NCI-H2107 (cell line): ENCODE data around the gene BAZ2A.
"Not testable (repeated sequence)": the region's sequence is repeated elsewhere in the genome, so short reads cannot be mapped to it uniquely, and the experiment has no call there.

ENCODE experiments used
- DNase-seq: peaks from one replicate; lab custom pipeline; 2025; lab: John Stamatoyannopoulos, UW

BAZ2A gene

DNA sequence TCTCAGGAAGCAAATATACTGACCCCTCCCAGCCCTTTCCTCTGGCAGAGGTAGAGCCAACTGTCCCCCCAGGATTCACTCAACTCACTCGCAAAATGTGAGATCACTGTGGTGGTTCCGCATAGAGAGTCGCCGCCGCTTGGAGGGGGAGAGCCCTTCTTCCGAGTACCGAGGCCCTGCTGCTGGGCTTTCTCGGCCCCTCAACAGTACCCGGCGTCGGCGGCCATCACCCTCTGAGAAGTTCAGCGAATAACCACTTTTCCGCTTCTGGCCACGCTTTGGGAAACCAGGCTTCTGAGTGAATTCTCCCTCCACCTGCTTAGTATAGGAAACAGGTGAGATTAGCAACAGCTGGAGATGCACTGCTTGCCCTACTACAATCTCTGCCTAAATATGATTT is 31.1 kb downstream of the BAZ2A start:
- no peak for DNase-seq

DNA sequence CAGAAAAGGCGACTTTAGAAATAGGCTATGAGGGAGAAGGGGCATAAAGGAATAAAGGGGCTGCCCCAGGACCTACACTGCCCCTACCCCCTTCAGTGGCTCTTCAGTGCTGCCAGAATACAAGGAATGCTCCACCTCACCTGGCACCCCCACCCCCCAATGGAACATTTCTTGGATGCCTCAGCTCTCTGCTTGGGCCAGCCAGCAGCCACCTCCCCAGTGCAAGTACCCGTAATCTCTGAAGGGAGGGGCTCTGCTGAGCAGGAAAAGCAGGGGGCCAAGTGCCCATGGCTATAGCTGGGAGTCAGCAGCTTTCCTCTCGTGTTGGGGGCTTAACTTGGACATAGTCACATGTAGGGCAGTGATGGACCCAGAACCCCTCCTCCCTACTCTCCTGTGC is 33.3 kb downstream of the BAZ2A start:
- no peak for DNase-seq

DNA sequence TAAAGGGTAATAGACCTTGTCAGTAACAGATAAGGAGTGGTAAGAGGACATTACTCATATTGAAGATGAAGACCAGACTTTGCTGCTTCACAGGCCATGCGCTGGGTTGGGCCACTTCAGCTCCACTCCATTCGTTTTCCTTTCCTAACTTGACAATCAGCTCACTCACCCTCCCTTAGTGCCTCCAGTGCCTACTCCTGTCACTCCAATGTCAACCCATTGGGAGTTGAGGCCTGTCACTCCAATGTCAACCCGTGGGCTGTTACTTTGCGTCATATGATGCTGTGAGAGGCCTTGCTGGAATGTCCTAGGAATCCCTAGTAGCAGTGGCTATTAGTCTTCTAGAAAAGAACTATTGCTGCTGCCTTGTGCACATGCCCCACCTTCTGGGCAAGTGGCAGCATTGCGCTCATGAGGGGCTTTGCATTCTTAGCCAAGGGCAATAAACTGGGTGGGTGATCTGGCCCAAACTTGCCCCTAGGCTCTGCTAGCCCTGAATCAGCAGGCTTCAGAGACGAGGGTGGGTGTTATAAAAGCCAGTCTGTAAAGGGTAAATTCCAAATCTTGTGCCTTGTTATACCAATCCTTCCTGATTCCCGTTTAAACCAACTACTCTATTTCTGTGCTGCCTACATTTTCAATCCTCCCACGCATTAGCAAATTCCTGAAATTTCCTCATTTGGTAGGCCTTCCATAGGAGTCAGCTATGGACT is 36.1 kb downstream of the BAZ2A start:
- DNase-seq: peak; percentile 59

DNA sequence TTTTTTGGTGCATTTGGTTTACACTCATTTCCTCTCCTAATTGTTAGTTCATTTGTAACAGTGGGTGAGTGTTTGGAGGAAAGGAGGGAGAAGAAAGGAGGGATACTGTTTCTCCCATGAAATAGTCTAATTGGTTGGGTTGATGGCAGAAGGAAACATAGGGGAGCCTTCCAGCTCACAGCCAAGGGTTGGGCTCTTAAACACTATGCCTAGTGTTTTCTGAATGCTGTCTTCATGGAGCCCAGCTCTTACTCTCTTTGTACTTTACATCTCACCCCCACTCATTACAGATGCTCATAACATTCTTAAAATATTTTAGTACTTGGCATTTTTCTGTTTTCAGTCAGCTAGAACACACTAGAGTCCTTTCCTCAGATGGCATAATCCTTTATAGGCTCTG is 38.2 kb downstream of the BAZ2A start:
- no peak for DNase-seq

DNA sequence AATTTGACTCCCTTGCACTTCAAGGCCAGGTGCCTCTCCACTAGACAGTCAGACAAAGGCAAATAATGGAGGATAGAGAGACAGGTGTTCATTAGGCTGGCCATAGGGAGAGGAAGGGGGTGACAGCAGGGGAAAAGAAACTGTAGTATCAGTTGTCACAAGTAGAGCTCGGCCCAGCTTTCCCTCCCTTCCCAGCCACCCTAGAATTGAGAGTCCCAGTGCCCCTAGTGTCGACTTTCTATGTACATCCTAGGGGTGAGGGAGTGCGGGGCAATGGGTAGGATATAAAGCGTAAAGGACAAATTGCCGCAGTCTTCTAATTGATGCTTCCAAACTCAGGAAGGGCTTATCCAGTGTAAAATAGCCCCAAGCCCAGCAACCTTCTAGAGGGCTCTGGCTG is 39.0 kb downstream of the BAZ2A start:
- DNase-seq: peak; percentile 89

DNA sequence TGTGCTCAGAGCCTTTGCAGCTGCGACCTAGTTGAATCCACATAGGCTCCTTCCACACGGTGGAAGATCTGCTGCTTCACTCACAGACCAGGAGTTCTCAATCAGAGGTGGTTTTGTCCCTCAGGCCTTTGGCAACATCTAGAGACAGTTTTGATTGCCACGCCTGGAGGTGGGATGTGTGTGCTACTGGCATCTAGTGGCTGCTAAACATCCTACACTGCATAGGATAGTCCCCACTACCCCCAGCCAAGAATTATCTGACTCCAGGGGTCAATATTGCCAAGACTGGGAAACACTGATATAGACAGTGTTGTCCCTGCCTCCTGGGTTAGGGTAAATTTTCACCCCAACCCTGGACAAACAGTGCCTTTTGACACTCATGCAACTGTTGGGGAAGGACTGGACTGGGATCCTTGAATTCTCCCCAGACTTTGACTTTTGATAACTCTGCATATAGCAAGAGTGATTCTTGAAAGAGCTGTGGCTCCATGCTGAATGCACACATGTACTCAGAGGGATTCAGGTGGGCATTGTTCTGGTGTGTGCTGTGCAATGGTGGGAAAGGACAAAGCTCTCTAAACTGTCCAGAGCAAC is 39.8 kb downstream of the BAZ2A start:
- no peak for DNase-seq

DNA sequence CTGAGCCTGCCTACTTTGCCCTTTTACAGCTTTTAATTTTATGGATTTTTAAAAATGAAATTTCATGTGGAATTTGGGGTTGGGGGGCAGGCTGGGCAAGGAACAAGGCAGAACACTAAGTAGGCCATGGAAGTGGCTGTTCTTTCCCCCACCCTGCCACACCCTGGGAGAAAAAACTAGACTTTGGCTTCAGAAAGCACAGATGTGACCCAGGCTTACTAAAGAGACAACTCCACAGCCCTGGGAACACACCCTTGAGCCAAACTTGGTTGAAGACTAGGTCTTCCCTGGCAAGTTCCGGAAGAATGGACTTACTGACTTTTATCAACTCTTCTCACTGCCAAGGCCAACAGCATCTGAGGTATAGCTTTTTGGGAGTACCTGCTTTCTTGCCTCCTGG is 40.3 kb downstream of the BAZ2A start:
- no peak for DNase-seq

DNA sequence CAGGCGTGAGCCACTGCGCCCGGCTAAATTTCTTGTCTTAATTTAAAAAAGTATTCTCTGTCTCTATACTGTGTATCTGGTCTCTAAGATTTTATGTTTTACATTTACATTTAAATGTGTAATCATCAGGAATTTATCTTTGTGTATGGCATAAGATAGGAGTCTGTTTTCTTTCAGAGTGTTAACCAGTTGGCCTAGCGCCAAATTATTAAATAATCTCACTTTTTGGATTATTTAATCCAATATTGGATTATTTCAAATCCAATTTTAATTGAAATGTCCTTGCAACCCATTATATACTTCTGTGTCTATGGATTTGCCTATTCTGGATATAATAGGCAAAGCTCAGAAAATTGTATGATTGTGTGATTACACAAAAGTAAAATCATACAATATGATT is 45.0 kb downstream of the BAZ2A start:
- DNase-seq: no peak

DNA sequence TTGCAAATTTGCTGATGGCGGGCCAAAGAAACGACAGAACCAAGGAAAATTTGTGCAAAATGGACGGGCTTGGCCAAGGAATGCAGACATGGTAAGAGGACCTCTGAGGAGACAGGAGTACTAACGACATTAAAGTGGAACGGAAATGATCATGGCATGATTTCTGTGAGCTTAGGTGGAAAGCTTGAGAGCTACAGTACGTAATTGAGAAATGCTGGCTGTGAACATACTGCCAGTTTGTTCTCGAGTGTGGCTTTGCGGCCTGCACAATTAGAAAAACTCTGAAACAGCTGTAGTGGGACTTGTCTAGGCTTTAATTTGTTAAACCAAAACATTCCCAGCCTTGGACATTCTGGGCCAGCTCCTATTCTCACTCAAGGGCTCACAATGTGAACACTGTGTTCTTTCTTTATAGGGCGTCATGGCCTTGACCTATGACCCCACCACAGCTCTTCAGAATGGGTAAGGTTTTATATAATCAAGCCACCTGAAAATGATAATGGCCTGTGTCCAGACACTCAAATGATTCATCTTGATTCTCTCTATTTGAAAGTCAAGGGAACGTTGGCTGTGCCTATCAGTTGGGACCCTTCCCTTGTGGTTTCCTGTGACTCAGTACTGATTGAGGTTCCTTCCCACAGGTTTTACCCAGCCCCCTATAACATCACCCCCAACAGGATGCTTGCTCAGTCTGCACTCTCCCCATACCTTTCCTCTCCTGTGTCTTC is 48.5 kb downstream of the BAZ2A start:
- DNase-seq: no peak

DNA sequence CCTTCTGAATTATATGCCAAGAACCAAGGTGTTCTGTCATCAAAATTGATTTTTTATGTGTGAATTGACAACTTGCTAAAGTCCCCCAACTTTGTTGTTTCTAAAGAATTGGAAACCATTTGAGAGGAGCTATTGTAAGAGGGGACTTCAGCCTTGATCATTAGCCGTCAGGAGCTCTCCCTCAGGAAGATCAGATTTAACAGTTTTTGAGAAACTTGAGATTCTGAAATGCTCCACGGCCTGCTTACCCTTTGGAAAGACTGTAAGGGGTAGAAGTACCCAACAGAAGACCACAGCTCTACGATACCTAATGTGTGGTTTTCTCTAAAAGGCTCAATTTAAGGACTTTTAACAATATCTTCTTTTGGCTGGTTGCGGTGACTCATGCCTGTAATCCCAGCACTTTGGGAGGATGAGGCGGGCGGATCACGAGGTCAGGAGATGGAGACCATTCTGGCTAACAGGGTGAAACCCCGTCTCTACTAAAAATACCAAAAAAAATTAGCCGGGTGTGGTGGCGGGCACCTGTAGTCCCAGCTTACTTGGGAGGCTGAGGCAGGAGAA is 51.1 kb downstream of the BAZ2A start:
- no peak for DNase-seq

DNA sequence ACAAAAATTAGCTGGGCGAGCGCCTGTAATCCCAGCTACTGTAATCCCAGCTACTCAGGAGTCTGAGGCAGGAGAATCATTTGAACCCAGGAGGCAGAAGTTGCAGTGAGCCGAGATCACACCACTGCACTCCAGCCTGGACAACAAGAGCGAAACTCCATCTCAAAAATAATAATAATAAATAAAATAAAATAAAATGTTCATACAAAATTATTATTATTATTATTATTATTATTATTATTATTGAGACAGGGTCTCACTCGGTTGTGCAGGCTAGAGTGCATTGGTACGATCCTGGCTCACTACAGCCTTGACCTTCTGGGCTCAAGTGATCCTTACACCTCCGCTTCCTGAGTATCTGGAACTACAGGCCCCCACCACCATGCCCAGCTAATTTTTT is 52.9 kb downstream of the BAZ2A start:
- not testable (repeated sequence) for DNase-seq

DNA sequence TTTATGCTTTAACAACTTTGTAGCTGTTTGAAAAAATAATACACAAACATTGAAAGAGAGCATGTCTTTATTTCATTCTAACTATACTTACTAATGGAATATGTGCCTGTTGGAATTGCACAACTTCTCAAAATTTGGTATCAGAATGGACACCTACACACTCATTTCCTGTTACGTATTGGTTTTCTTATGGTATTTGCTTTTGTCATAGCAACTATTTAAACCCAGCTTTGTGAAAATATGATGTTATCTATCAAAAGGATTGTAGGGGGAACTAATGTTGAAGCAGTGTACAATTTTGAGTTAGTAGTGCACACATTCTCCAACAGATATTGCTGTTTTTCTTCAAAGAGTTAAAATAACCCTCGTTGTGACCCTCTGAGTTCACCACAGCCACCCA is 55.9 kb downstream of the BAZ2A start:
- no peak for DNase-seq

DNA sequence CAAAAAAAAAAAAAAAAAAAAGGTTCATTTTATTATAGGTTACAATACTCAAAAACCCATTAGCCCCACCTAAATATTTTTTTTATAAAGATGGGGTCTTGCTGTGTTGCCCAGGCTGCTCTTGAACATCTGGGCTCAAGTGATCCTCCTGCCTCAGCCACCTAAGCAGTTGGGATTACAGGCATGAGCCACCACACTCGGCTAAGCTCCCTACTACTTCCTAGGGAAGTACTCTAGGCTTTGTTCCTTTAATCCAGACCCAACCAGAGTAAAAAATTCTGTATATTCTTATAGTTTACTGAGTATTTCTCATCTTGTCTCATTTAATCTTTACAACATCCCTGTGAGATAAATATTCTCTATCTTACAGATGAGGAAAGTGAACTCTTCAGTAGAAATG is 57.8 kb downstream of the BAZ2A start:
- no peak for DNase-seq

DNA sequence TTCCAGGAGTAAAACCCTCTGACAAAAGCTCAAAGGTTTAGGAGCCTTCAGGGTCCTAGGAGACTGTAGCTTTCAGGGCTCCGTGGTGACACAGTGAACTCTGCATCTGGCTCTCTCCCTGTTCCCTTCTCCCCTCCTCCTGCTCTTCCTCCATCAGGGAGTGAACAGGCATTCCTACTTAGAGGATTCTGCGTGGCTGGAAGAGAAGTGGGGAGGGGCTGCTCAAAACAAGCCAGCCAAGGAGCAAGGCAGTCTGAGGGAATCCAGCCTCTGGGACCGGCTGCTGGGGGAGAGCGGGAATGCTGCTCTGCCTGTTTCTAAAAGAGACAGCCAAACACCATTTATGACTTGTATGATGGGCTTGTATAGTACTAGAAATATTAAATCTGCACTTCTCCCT is 59.0 kb downstream of the BAZ2A start:
- DNase-seq: no peak

DNA sequence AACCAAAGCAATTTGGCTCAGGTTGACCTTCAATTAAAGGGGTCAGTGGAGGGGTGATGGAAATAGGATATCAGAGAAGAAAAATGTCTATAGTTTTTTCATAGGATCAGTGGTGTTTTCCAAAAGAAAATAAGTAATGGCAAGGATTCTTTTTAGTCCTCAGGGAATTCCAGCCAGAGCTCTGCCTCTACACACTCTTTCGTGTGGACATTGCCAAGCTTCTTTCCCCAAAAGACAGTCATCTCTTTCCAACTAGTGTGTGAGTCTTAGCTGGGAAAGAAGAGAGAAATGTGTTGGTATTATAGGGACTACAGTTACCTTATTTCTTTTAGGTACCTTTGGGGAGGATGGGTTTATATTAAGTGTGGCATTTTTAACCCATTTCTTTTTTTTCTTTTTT is 62.0 kb downstream of the BAZ2A start:
- DNase-seq: no peak

DNA sequence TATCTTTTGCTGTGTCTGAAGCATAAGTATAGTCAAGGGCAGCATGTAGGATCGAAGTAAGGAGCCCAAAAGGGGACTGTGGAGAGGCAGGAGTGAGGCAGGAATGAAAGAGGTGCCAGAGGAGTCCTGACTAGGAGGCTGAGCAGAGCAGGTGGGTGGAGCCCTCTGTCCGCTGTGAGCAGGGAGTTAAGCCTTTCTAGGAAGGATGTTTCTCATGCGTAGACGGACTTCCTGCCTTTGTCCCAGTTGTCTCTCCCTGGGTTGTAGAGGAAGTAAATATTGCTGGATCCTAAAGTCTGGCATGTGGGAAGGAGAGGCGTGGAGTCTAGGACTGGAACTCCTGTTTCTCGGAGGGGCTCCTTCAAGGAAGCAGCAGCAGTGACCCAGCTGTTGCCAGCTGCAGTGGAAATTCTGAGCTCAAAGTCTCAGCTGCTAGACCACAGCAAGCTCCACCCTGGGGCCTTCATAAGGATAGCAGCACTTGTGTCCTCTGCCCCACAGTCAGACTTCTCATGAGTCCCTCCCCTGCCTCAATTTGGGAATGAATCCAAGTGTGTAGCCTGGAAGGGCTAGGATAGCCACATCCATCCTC is 64.5 kb downstream of the BAZ2A start:
- DNase-seq: no peak

DNA sequence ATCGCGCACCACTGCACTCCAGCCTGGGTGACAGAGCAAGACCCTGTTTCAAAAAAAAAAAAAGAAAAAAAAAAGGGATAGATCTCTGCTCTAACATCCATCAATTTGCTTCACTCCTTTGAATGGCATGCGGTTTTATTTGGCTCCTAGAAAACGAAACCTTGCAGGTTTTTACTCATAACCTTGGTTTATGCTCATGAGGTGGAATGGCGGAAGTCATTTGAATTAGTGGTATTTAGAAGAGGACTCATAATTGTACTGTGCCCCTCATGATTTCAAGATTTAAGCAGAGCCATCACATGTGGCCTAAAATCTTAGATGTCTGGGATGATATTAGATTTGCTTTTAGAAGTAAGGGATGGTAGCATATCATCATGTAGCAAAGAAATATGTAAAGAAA is 79.1 kb downstream of the BAZ2A start:
- DNase-seq: no peak

DNA sequence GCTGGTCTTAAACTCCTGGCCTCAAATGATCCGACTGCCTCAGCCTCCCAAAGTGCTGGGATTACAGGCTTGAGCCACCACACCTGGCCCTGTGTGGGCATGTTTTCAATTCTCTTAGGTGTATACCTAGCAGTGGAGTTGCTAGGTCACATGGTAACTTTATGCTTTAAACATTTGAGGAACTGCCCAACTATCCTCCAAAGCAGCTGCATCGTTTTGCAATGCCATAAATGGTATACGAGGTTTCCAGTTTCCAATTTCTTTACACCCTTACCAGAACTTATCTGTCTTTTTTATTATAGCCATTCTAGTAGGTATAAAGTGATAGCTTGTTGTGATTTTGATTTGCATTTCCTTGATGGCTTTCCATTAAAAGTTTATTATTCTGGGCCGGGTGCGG is 83.4 kb downstream of the BAZ2A start:
- DNase-seq: no peak
